AG04449 (cell line): ENCODE results near the gene CCDC174.

Experiments
- CTCF ChIA-PET: fragments of 350-600 bp; formaldehyde crosslinking; extraction: SDS; loops from one replicate; lab custom pipeline; 2021; ENCODE audit warnings: antibody characterized with exemption; lab: Yijun Ruan, JAX
- POLR2A ChIA-PET: fragments of 400-600, 350-600 bp; formaldehyde crosslinking; extraction: SDS; loops from one replicate; lab custom pipeline; 2020; ENCODE audit warnings: antibody characterized with exemption, inconsistent platforms; lab: Yijun Ruan, JAX
- DNase-seq: peaks from one replicate; pipeline ENCODE4 v3.0.0-alpha.2; 2010; ENCODE audit warnings: low read depth, low spot score
- H3K4me3 ChIP-seq: 2 replicates; pipeline ENCODE4 v1.5.1; 2011; ENCODE audit warnings: low read depth, mild to moderate bottlenecking, control low read depth, low read length
- TF ChIP-seq, protein P1 (sequence below): IDR thresholded peaks from one replicate; pipeline ENCODE4 v1.5.1; 2011; ENCODE audit warnings: mild to moderate bottlenecking, moderate library complexity, low read length, control low read depth, inconsistent platforms; ENCODE audit not compliant: insufficient read depth; ENCODE audit errors: missing control alignments

The CCDC174 gene

GRCh38 chr3:14614862-14615261, 36.7 kb upstream of the CCDC174 start:
- no peak overlapping the region for H3K4me3 ChIP-seq
- ChIA-PET POLR2A (no interaction called here), CTCF (no interaction called here)
- DNase-seq, result no peak
- TF ChIP-seq, protein P1, sequence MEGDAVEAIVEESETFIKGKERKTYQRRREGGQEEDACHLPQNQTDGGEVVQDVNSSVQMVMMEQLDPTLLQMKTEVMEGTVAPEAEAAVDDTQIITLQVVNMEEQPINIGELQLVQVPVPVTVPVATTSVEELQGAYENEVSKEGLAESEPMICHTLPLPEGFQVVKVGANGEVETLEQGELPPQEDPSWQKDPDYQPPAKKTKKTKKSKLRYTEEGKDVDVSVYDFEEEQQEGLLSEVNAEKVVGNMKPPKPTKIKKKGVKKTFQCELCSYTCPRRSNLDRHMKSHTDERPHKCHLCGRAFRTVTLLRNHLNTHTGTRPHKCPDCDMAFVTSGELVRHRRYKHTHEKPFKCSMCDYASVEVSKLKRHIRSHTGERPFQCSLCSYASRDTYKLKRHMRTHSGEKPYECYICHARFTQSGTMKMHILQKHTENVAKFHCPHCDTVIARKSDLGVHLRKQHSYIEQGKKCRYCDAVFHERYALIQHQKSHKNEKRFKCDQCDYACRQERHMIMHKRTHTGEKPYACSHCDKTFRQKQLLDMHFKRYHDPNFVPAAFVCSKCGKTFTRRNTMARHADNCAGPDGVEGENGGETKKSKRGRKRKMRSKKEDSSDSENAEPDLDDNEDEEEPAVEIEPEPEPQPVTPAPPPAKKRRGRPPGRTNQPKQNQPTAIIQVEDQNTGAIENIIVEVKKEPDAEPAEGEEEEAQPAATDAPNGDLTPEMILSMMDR, result no peak

DNA sequence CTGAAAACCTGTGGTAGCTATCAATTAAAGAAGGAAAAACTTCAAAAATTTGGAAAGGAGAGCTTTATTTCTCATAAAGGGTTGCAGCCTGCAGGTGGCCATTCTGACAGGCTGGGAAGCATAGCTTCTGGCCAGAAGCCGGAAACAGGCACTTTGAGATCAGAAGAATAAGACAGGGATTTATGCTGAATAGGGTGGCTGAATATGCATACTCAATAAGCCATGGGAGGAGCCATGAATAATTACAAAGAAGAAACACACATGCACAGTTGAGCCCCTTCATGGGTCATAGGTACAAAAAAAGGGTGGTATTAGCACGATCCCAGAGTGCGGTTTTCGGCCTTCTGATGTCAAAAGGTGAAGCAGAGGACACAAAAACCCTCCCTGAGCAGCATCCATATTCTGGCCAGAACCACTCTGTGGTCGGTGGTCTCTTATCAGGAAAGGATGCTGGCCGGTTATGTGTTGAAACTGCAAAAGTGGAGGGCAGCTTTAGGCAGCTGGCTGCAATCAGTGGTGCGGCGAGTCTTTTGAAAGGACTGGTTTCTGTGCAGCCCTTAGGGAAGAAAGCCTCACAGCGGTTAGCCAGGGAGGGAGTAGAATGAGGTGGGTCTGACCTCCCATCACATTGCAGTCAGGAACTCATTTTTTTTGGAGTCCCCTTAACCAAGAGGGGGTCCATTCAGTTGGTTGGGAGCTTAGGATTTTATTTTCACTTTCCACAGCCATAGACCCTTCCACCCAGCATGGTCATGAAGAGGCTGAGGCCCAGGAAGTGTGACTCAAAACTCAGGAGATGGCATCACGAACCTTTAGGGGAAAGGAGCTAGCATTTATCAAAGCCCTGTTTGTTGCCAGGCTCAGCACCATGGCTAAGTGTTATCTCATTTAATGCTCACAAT, 34.7 kb upstream of the CCDC174 start:
- CTCF ChIA-PET, result interaction anchor here (1.1 kb wide), 1 partner anchor 16 kb away, joined by 3 read pairs; no protein-coding TSS in a partner anchor
- TF ChIP-seq, protein P1, result no peak
- no peak for DNase-seq
- no peak overlapping the region for H3K4me3 ChIP-seq
- POLR2A ChIA-PET, result no interaction called here

DNA sequence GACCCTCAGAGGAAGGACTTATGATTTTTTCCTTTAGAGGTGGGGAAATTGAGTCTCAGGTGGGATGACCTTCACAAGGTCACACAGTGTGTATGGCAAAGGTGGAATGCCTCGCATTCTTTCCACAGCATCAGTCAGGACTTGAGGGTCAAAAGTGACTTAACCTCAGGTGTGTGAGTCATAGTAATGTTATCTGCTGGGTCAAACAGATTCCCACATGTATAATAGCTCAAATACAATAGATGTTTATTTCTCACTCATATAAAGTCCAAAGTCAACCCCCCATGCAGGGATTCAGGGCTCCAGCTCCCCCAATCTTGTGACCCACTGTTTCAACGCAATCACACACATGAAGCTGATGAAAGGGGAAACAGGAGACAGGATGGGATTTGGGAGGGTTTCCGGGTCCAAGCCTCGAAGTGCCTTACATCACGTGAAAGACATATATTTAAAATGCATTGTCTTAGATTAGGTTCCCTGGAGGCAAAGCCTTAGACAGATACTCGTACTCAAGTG, 34.0 kb upstream of the CCDC174 start:
- DNase-seq, result no peak
- POLR2A ChIA-PET, result no interaction called here
- H3K4me3 ChIP-seq, result no peak overlapping the region
- CTCF ChIA-PET, result interaction anchor here (1.1 to 1.5 kb wide), 2 partner anchors 15 to 18 kb away, joined by 3 read pairs; no protein-coding TSS in a partner anchor
- TF ChIP-seq, protein P1, result no peak

- H3K4me3 ChIP-seq, result no peak overlapping the region
- DNase-seq, result no peak
- ChIA-PET POLR2A (no interaction called here), CTCF (no interaction called here)
- TF ChIP-seq, protein P1, result no peak
These were observed 32.0 kb upstream of the CCDC174 start for GRCh38 chr3:14619605-14620004.

DNA sequence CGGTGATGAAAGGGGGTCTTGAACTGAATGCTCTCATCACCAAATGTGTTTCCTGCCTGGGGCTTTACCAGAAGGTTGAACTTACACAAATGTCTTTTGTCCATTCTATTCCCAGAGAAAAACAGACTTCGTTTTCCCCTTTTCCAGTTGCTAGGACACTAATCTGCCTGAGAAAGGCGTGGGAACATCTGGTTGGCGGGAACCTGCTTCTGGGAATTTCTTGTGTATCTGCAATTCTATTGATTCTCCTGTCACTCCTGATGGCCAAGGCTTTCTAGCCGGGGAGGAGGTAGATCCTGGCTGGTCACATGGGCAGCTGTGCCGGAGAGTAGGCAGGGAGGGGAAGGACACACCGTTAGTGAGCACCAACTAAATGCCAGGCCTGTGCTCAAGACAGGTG, 31.1 kb upstream of the CCDC174 start:
- ChIA-PET CTCF (no interaction called here), POLR2A (no interaction called here)
- DNase-seq, result no peak
- TF ChIP-seq, protein P1, result no peak
- H3K4me3 ChIP-seq, result no peak overlapping the region

- DNase-seq, result no peak
- ChIA-PET CTCF (no interaction called here), POLR2A (no interaction called here)
- TF ChIP-seq, protein P1, result no peak
- no peak overlapping the region for H3K4me3 ChIP-seq
These were observed 30.5 kb upstream of the CCDC174 start for GRCh38 chr3:14621093-14621492.
